HG03280 (cell line): Measurements from ENCODE around the gene YPEL3.
A peak's percentile ranks its signal among the peaks of the same experiment; 100 is the strongest.

Experiments
- ATAC-seq: cut with Tn5 transposase; IDR thresholded peaks from one replicate; pipeline ENCODE4 v1.9.1; 2021; ENCODE audit warnings: mild to moderate bottlenecking, moderate library complexity; ENCODE audit not compliant: unreplicated experiment

The YPEL3 gene

GRCh38 chr16:30052671-30053372 is 43.2 kb downstream of the YPEL3 start:
- ATAC-seq = peak; percentile 85

- no peak for ATAC-seq
Observed at GRCh38 chr16:30051518-30051917, 44.5 kb downstream of the YPEL3 start.

GRCh38 chr16:30049871-30050270 is 46.1 kb downstream of the YPEL3 start:
- ATAC-seq = no peak

GRCh38 chr16:30046588-30046987 is 49.4 kb downstream of the YPEL3 start:
- ATAC-seq = no peak

GRCh38 chr16:30046178-30046577 is 49.8 kb downstream of the YPEL3 start:
- no peak for ATAC-seq
